Measurements from ENCODE around the gene SUFU.
A peak's percentile ranks its signal among the peaks of the same experiment; 100 is the strongest.
"Not testable (repeated sequence)": the region's sequence is repeated elsewhere in the genome, so short reads cannot be mapped to it uniquely, and the experiment has no call there.

SUFU gene

GRCh38 chr10:102514487-102515311 is 10.9 kb downstream of the SUFU start:
- no peak for DNase-seq

- DNase-seq: no peak
These were observed 12.0 kb downstream of the SUFU start for GRCh38 chr10:102515724-102516123.

- DNase-seq: peak; percentile 67
These were observed 13.8 kb downstream of the SUFU start for GRCh38 chr10:102517553-102517952.

- DNase-seq: no peak
These were observed 15.6 kb downstream of the SUFU start for GRCh38 chr10:102519246-102519825.

GRCh38 chr10:102522874-102523249 is 19.1 kb downstream of the SUFU start:
- DNase-seq: no peak

- DNase-seq: peak; percentile 75
These were observed 19.7 kb downstream of the SUFU start for GRCh38 chr10:102523250-102524029.

- DNase-seq: no peak
These were observed 21.0 kb downstream of the SUFU start for GRCh38 chr10:102524746-102525145.

- DNase-seq: peak; percentile 40
These were observed 23.8 kb downstream of the SUFU start for GRCh38 chr10:102527546-102527945.

- DNase-seq: no peak
These were observed 30.6 kb downstream of the SUFU start for GRCh38 chr10:102534333-102534732.

- DNase-seq: not testable (repeated sequence)
These were observed 31.2 kb downstream of the SUFU start for GRCh38 chr10:102534966-102535365.

GRCh38 chr10:102535481-102536147 is 31.8 kb downstream of the SUFU start:
- no peak for DNase-seq

- DNase-seq: no peak
These were observed 33.6 kb downstream of the SUFU start for GRCh38 chr10:102537367-102537766.

- DNase-seq: no peak
These were observed 34.2 kb downstream of the SUFU start for GRCh38 chr10:102537948-102538347.

GRCh38 chr10:102538811-102539210 is 35.0 kb downstream of the SUFU start:
- no peak for DNase-seq

- no peak for DNase-seq
These were observed 36.3 kb downstream of the SUFU start for GRCh38 chr10:102540023-102540422.

GRCh38 chr10:102542800-102543418 is 39.1 kb downstream of the SUFU start:
- DNase-seq: peak; percentile 20

- DNase-seq: no peak
These were observed 41.6 kb downstream of the SUFU start for GRCh38 chr10:102545265-102545871.

- DNase-seq: no peak
These were observed 42.2 kb downstream of the SUFU start for GRCh38 chr10:102545997-102546396.

- peak; percentile 17 for DNase-seq
These were observed 43.0 kb downstream of the SUFU start for GRCh38 chr10:102546606-102547320.

- DNase-seq: no peak
These were observed 45.8 kb downstream of the SUFU start for GRCh38 chr10:102549549-102549948.

GRCh38 chr10:102550636-102551210 is 47.0 kb downstream of the SUFU start:
- no peak for DNase-seq

Measured in fibroblast of skin of scalp (primary cell).